ENCODE measurements around the gene PFDN4. TPM values are rescaled to one million over a fixed set of nuclear protein-coding genes. Genes with fewer than 3 reads are reported as not detected.

The PFDN4 gene
- polyA plus RNA-seq, 3 donors: 48.5 to 79.8 (median 64.0) TPM

DNA sequence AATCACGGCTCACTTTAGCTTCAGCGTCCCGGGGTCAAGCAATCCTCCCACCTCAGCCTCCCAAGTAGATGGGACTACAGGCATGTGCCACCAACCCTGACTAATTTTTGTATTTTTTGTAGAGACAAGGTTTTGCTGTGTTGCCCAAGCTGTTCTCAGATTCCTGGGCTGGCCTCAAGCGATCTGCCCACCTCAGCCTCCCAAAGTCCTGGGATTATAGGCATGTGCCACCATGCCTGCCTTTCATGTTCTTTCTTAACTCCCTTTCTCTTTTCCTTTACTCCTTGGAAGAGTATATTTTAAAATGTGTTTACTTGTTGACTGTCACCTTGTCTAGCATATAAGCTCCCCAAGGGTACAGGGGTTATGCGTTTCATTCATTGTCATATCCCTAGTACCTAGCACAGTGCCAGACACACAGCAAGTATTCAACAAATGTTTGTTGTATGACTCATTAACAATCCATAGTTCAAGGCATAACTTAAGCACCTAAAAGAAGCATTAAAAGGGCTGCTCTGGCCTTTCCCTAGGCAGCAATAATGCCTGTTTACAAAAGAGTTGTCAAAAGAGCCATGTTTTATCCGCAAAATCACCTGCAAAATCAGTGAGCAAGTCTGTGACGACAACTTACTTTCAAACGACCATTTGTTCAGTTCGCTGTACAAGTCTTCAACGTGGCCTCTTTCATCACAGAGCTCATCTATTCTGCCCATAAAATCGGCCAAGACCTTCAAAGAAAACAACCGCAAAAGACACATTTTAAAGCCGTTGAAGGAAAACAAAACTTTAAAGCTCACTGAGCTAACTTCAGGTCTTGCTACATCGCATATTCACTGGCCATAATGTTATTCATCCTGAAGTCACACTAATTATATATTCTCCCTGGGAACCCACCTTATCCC is 38.7 kb upstream of the PFDN4 start:
- DNase-seq (ENCODE audit: extremely low read depth in 1 of 11, low read depth in 9 of 11, low spot score in 4 of 11): no peak

DNA sequence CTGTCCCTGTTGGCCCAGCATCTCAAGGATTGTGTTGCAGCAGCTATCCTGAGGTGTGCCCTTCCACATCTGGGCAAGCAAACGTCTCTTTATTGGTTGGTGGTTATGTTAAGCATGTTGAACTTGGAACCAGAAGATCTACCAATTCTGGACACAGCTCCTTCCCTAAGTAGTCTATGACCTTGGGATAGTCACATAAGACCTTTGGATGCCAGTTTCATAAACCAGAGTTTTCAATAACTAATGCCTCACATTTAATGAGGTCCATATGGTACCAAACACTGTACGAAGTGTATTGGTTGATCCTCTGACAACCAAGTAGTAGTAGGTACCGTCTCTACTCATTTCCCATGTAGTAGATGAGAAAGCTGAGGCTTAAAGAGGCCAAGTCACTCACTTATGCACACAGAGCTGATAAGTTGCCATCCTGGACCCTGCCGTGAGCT is 37.8 kb upstream of the PFDN4 start:
- DNase-seq (ENCODE audit: extremely low read depth in 1 of 11, low read depth in 9 of 11, low spot score in 4 of 11): no peak

DNA sequence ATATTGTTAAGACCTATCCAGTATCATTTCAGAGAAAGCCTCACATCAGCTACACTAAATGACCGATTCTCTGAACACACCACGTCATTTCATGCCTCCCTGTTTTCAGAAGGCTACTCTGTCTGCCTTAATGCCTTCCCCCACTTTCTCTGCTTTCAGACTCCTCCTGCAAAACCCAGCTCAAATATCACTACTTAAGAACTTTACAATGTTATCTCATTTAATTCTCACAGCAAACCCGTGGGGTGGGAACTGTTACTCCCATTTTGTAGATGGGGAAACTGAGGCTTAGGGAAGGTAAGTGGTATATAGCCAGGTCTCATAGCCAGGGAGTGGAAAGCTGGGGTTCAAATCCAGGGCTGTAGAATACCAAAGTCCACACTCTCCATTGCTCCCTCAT is 36.9 kb upstream of the PFDN4 start:
- no peak for DNase-seq (ENCODE audit: extremely low read depth in 1 of 11, low read depth in 9 of 11, low spot score in 4 of 11)

DNA sequence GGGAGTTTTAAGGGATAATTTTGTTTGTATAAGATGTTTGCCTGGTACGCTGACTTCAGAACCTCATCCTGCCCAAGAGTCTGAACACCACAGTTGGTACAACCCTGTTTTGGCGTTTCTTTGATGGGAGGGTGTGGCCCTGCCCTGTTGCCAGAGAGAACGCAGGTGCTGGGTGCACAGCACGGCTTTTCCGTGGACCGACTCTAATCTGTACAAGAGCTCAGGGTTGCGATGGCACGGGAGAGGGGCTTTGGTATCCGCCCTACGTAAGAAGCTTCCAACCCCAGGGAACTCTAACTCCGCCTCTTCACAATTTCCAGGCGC is 35.4 kb upstream of the PFDN4 start:
- no peak for DNase-seq (ENCODE audit: extremely low read depth in 1 of 11, low read depth in 9 of 11, low spot score in 4 of 11)

DNA sequence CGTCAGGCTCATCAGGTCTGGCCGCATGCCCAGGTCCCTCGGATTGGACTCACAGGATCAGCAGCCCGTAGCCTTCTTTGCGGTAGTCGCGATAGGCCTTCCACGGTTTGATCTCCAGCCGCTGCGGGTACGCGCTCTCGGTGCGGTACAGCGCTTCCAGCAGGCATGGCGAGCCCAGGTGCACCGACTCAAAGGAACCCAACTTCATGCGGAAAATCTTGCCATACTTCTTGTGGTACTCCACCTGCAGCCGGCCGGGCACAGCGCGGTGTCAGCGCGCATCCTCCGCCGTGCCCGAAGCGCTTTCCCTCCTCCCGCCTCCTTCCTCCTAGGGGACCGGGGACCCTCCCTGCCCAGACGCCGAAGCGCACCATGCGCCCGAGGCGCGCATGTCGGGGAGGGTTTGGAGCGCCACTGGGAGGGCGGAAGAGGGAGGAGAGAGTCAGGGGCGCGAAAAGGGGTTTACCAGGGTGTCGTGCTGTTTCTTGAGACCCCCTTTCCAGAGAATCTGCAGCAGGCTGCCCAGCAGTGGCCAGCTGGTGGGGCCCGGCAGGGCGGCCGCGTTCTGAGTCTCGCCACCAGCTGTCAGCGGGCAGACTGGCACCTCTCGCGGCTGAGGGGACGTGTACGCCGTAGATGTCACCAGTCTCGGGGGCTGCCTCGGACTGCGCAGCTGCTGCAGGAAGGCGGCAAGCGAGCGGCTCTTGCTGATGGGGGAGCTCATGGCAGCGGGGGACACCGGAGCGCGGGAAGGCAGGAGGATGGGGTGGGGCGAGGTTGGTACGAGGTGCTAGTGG is 34.8 kb upstream of the PFDN4 start:
- DNase-seq (ENCODE audit: extremely low read depth in 1 of 11, low read depth in 9 of 11, low spot score in 4 of 11): no peak

DNA sequence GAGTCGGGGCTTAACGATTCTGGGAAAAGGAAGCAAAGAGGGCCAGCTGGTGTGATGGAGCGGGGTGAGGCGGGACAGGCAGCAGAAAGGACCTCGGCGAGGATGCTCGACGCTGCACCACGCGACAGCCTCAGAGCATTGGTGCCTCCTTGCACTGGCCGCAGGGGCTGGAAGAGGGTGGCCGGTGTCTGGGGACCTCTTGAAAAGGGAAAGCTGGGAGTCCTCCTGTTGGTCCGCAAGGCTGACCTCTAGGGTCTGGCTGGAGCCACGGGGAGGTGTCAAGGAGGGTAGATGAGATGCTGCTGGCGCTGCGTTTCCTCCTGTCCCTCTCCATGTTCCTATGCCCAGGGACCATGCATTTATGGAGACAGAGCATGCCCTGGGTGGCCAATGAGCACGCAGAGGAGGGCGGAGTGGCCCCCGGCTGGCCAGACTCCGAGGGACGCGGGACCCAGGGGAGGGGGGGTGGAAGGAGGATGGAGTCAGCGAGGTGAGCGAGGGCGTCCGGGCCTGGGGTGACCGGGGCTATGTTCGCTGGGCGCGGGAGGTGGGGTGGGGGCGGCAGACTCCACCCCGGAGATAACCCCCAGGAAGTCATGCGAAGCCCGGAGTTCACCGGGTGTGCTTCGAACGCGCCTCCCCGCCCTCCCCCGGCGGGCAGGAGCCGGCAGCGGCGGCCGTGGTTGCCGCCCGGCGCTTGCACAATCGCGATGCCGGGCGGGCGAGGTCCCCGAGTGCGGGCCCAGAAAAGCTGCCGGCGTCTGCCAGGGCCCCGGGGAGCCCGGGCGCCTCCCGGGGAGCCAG is 34.0 kb upstream of the PFDN4 start, which contains the start of gene CYP24A1:
TSS of gene CYP24A1 (minus strand) at position 334 of the 804 bp plus-strand sequence. CDS start 407 bp downstream, outside the sequence.
- no peak for DNase-seq (ENCODE audit: extremely low read depth in 1 of 11, low read depth in 9 of 11, low spot score in 4 of 11)

DNA sequence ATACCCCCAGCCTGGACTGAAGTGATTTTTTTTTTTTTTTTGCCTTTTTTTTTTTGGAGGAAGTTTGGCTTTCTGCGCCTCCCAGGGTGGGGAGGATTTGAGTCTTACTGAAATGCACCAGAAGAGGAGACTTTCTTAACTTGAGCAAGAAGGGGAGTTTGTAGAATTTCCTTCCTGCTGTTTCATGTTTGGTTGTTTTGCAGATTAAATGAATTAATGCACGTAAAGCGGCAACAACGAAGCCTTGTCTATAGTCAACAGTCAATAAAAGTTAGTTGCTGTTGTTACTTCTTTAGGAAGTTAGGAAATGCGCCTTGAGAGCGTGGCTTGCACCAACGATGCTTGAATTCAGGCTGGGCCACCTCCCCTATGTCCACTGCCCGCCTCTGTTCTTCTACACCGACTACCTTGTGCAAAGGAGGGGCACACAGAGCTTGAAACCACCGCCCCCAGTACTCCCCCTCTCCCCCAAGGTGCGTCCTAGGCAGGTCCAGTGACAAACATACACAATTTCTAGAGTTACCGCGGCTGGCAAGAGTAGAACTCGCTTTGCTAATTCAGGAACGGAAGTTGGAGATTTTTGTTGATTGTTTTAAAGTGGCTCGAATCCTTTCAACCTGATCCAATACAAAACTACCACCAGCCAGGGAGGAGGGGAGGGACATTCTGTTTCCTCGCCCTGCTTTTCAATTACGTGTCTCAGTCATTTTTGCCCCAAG is 33.3 kb upstream of the PFDN4 start:
- DNase-seq (ENCODE audit: extremely low read depth in 1 of 11, low read depth in 9 of 11, low spot score in 4 of 11): no peak

DNA sequence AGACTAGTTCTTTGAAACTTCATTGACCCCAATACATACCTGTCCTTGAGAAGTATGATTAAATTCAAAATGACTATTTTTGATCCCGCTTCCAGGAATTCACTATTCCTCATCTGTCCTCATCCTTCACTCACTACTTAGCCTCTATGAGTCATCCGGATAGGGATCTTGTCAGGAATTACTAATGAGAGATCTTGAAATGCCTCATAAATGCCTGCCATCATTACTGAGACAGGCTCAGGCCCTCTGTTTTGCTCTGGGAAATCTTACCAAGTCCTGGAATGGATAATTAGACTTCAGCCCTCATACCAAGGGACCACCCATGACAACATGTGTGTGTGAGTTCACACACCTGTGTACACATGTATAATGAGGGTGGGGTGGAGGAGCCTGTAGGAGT is 31.3 kb upstream of the PFDN4 start:
- DNase-seq (ENCODE audit: extremely low read depth in 1 of 11, low read depth in 9 of 11, low spot score in 4 of 11): no peak

DNA sequence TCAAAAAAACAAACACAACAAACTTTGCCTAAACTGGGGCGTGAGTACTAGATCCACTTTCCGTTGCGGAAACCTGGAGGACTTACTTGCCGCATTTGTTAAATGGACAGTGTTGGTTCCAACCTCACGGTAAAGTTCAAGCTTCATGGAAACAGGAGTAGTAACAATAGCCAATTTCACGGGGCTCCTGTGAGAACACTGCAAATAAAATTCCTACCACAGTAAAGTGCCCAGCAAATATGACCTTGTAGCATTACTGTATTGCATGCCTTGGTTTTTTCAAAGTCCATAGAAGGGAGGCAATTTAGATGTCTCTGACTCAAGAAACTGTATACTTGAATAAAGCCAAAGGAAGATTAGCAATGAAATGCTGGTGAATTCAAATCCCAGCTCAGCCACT is 30.5 kb upstream of the PFDN4 start:
- DNase-seq (ENCODE audit: extremely low read depth in 1 of 11, low read depth in 9 of 11, low spot score in 4 of 11): no peak

DNA sequence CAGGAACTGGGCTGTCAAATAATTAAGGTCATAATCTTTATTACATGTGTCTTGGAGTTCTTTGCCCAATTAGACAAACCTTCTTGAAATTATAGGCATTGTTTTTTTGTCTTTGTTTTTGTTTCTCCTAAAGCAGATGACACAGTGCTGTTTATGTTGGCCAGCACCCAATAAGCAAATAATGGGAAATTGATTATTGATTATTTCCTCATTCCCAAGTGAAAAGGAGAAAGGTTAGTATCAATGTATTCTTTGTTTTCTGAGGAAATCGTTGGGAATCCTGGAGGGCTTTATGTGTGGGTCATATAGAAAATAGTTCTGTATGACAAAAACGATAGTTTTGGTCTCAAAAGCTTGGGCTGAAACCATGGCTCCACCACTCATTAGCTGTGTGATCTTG is 29.6 kb upstream of the PFDN4 start:
- DNase-seq (ENCODE audit: extremely low read depth in 1 of 11, low read depth in 9 of 11, low spot score in 4 of 11): no peak

DNA sequence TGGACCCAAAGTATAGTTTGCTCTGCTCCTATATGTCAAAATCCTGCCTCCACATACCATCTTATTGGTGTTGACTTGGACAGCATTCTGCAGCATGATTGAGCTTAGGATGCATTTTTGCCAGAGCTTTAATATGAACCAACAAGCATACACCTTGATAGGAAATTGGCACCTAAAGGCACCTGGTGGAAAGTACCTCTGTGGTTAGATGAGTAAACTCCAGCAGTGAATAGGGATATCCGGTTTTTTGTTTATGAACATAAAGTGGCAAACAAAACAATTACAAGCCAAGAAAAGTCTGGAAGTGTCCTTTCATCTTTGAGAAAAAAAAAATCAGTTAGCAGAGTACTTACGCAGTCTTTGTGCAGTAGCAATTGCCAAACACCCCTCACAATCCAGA is 27.9 kb upstream of the PFDN4 start:
- no peak for DNase-seq (ENCODE audit: extremely low read depth in 1 of 11, low read depth in 9 of 11, low spot score in 4 of 11)

DNA sequence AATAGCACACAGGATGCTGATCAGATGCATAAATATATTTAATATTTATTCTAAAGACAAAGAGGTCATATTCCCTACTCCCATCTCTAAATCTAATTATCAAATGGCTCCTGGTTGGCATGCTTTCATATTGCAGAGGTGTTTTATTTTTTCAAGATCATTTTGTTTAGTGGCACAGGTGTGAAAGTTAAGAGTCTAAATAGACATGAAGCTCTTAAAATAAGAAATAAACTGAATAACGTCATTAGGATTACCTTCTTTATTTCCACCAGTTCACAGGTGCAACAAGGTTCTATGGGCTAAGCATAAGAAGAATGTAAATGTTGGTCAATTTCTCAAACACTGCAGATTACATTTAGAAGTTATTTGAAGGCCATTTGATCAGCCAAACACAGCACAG is 27.0 kb upstream of the PFDN4 start:
- DNase-seq (ENCODE audit: extremely low read depth in 1 of 11, low read depth in 9 of 11, low spot score in 4 of 11): no peak

DNA sequence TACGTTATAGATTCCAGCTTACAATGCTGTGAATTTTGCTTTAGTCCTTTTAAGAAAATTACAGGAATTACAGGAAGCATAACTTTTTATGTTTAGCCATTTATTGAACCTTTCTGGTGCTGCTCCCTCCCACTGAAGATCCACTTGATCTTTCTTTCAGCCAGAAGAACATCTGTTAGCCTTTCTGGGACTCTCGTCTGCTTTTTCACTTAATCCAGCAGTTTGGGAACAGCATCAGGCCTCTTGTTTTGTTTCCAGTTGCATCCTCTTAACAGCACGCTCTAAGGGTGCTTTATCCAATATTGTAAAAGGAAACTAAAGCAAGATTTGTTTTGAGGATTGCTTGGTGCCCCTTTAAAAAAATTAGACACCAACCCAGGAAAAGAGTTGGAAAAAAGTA is 23.8 kb upstream of the PFDN4 start:
- DNase-seq (ENCODE audit: extremely low read depth in 1 of 11, low read depth in 9 of 11, low spot score in 4 of 11): no peak

DNA sequence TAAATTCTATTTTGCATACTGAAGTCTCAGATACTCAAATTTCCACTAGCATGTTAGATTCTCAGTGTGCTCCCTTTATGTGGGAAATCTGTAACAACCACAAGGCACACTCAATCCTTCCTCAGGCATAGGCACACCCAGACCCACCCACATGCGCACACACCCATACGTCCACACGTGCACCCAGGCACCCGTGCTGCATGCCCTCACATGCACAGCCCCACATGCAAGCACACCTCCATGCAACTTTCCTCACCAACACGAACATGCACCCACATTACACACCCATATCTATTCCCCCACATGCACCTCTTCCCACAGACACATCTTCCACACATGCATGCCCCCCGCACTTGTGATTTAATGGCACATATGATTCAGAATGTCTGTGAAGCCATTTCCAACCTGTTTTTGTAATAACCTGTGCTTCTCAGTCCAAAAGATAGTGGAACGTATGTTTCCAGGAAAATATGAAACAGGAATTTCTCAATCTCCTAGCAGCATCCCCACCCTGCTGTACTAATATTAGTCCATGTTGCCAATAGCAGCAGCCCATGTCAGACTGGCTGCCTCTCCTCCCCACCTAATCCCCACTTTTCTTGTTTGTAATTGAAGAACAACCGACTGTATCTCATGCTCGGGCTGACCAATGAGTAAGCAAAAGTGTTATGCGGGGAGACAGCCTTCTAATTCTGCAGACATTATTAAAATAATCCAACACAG is 22.8 kb upstream of the PFDN4 start:
- DNase-seq (ENCODE audit: extremely low read depth in 1 of 11, low read depth in 9 of 11, low spot score in 4 of 11): no peak

DNA sequence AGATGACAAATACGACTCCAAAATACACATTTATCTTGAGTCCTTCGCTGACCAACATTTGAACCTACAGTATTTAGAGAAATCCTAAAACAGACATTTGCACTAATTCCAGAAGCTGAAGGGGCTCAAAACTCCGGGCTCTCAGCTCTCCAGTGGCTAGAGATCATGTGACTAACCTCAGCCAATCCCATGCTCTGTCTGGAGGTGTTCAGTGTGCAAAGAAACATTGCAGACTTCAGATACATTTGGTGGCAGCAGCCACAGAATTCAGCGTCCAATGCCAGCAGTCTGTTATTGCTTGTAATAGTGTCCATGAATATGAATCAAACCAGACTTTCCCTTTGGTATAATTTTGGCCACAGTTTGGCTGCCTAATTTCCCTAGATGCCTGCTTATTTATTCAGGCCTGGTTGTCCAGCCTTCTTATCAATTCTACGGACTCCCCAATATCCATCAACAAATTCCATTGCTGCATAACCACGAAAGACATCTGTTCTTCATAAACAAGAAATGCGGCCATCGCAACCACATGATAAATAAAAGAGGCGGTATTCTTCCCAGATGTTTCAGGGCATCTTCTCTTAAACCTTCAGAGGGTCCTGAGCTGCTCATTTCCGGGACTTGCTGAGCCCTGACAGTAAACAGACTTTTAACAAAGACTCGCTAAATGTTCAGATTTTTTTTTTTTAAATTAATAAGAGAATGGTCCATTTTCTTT is 19.6 kb upstream of the PFDN4 start:
- no peak for DNase-seq (ENCODE audit: extremely low read depth in 1 of 11, low read depth in 9 of 11, low spot score in 4 of 11)

DNA sequence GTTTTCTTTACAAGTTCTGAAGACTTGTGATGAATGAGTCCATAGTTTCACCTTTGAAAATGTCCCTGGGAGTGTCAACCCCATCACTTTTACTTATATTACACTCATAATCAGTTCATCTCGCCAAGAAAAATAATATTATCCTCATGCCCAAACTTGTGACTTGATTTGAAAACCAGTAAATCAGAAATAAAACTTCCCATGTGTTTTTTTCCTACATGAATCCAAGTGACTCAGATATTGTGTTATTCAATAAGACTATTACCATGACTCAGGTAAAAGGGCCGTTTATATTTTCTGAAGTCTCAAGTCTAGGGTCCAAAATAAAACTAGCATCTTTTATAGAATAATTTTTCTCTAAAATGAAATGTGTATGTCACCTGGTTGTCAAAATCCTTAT is 18.3 kb upstream of the PFDN4 start:
- DNase-seq (ENCODE audit: extremely low read depth in 1 of 11, low read depth in 9 of 11, low spot score in 4 of 11): no peak

DNA sequence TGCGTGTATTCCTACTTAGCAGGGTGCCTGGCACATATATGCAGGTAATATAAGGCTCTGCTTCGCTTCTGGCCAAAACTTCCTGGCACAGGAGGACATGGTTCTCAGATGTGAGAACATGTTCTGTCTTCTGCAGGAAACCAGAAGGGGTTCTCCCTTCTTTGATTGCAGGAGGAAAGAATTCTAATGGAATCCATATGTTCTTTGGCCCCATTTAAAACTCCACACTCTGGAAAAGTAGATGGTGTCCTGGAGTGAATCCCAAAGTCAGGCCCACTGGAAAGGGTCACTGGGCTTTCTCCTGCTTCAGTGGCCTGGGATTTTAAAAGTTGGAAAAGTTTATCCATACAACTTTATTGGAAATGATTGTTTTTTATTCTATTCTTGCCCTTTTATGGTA is 17.7 kb upstream of the PFDN4 start:
- no peak for DNase-seq (ENCODE audit: extremely low read depth in 1 of 11, low read depth in 9 of 11, low spot score in 4 of 11)

DNA sequence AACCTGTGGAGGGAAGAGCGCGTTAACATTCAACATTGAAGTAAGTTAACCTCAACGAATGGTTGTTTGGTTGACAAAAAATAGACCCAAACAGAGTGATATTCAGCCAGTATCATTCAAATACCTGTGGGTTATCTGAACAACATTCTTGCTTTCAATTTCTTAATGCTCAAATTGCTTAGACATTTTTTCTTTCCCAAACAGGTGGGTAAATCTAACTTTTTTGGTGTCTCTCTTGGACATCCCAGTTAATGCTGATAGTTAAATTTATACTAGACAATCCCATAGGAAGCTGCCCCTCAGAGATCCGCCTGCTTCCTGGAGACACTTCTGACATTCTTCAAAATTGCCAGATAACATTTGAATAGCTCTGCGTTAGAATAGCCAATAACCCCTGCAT is 14.1 kb upstream of the PFDN4 start:
- no peak for DNase-seq (ENCODE audit: extremely low read depth in 1 of 11, low read depth in 9 of 11, low spot score in 4 of 11)
